GM12878 (cell line): ENCODE data around the gene ANKRD13A. TPM values are rescaled to one million over a fixed set of nuclear protein-coding genes. Genes with fewer than 3 reads are reported as not detected.

ENCODE experiments used
- ATAC-seq: fragments of 200-7000 bp; cut with Tn5 transposase; 3 replicates; pipeline ENCODE4 v1.9.1; 2020; ENCODE audit warnings: mild to moderate bottlenecking, moderate library complexity
- BruUV-seq: library from RNA; stranded (reverse); fragments of 400-500 nt; replicated peaks from 2 replicates; lab custom pipeline; 2021; lab: Mats Ljungman, UMichigan
- CTCF ChIA-PET: fragments of 300-600 bp; sonication (Branson Sonifier 250); formaldehyde crosslinking; extraction: SDS; loops from one replicate; lab custom pipeline; 2021; ENCODE audit warnings: inconsistent platforms; lab: Yijun Ruan, JAX
- POLR2A ChIA-PET: fragments of 350-600 bp; formaldehyde crosslinking; extraction: SDS; loops from one replicate; lab custom pipeline; 2021; ENCODE audit warnings: inconsistent platforms; lab: Charles Lee
- RAD21 ChIA-PET: fragments of 300-600 bp; sonication (Branson Sonifier 250); formaldehyde crosslinking; loops from one replicate; lab custom pipeline; 2023; ENCODE audit warnings: antibody characterized with exemption; ENCODE audit not compliant: unreplicated experiment; lab: Charles Lee
- SMC1A ChIA-PET: fragments of 300-600 bp; sonication (Branson Sonifier 250); formaldehyde crosslinking; loops from one replicate; lab custom pipeline; 2023; ENCODE audit not compliant: unreplicated experiment, uncharacterized antibody; lab: Charles Lee
- DNase-seq: peaks from one replicate; pipeline ENCODE4 v3.0.0-alpha.2; 2011; ENCODE audit warnings: low read depth, low spot score
- FAIRE-seq: peaks from 3 replicates; lab custom pipeline; 2011; peaks lifted over from hg19 to GRCh38; lab: Jason Lieb, UNC
- H2AFZ ChIP-seq: 2 replicates; pipeline ENCODE4 v1.6.0; 2011; ENCODE audit warnings: low read depth, low read length, control low read depth; ENCODE audit not compliant: control insufficient read depth
- H3K27ac ChIP-seq: 2 replicates; pipeline ENCODE4 v1.5.1; 2011; ENCODE audit warnings: control low read depth; ENCODE audit not compliant: control insufficient read depth, insufficient read depth
- H3K27me3 ChIP-seq, 2 experiments: replicated peaks in 1 of 2; 2 replicates each; pipeline versions ENCODE4 v1.6.0 to v1.6.1; 2011; ENCODE audit warnings: low read length in 1 of 2; ENCODE audit not compliant: control insufficient read depth in 2 of 2, insufficient read depth in 2 of 2
- H3K36me3 ChIP-seq, 2 experiments: 2 replicates each; pipeline ENCODE4 v1.5.1; 2011; ENCODE audit warnings: low read length in 1 of 2; ENCODE audit not compliant: control insufficient read depth in 2 of 2, insufficient read depth in 2 of 2
- H3K4me1 ChIP-seq: 2 replicates; pipeline ENCODE4 v1.6.1; 2011; ENCODE audit warnings: mild to moderate bottlenecking, low read length, moderate library complexity, mixed read lengths; ENCODE audit not compliant: control insufficient read depth, insufficient read depth
- H3K4me2 ChIP-seq: 2 replicates; pipeline ENCODE4 v1.6.0; 2011; ENCODE audit warnings: control low read depth; ENCODE audit not compliant: control insufficient read depth, insufficient read depth
- H3K4me3 ChIP-seq: fragments of 200-600 bp; sonication (generic); 2 replicates; pipeline ENCODE4 v1.5.1; 2016
- H3K79me2 ChIP-seq: 2 replicates; pipeline ENCODE4 v1.6.0; 2011; ENCODE audit warnings: low read length; ENCODE audit not compliant: control insufficient read depth, insufficient read depth
- H3K9ac ChIP-seq: 2 replicates; pipeline ENCODE4 v1.8.0; 2011; ENCODE audit warnings: low read length, control low read depth, mixed read lengths; ENCODE audit not compliant: control insufficient read depth, insufficient read depth
- H3K9me3 ChIP-seq: replicated peaks from 3 replicates; pipeline ENCODE4 v1.5.1; 2011; ENCODE audit warnings: mild to moderate bottlenecking, low read length; ENCODE audit not compliant: control insufficient read depth, insufficient read depth
- H4K20me1 ChIP-seq: 2 replicates; pipeline ENCODE4 v1.6.0; 2011; ENCODE audit not compliant: control insufficient read depth, insufficient read depth
- BHLHE40 ChIP-seq, 2 experiments: fragments of 450-650 bp in 1 of 2; IDR thresholded peaks; 2 replicates each; pipeline ENCODE4 v1.6.1; 2011 to 2017; ENCODE audit warnings: low read depth in 2 of 2, borderline replicate concordance in 1 of 2, improper control_type of control experiment in 1 of 2, low read length in 1 of 2, mild to moderate bottlenecking in 1 of 2
- CREB1 ChIP-seq: IDR thresholded peaks from 2 replicates; pipeline ENCODE4 v1.6.1; 2012; ENCODE audit warnings: low read depth, mild to moderate bottlenecking, inconsistent platforms
- ETV6 ChIP-seq, 2 experiments: fragments of 450-650 bp in 1 of 2; IDR thresholded peaks in 1 of 2; conservative IDR thresholded peaks in 1 of 2; 2 replicates each; pipeline ENCODE4 v1.6.1; 2014; ENCODE audit warnings: antibody characterized with exemption in 1 of 2, borderline replicate concordance in 1 of 2, low read depth in 1 of 2, mild to moderate bottlenecking in 1 of 2, moderate library complexity in 1 of 2
- HCFC1 ChIP-seq: fragments of 150-350 bp; IDR thresholded peaks from 2 replicates; pipeline ENCODE4 v1.6.1; 2014; ENCODE audit warnings: low read length
- IRF4 ChIP-seq: IDR thresholded peaks from 2 replicates; pipeline ENCODE4 v1.6.1; 2011; ENCODE audit warnings: low read depth, low read length
- JUNB ChIP-seq: IDR thresholded peaks from 2 replicates; pipeline ENCODE4 v1.6.1; 2016; ENCODE audit warnings: antibody characterized with exemption, mild to moderate bottlenecking
- NFIC ChIP-seq: IDR thresholded peaks from 2 replicates; pipeline ENCODE4 v1.6.1; 2012; ENCODE audit warnings: low read depth, mild to moderate bottlenecking, inconsistent platforms, low read length, moderate library complexity
- POLR2AphosphoS2 ChIP-seq: IDR thresholded peaks from 2 replicates; pipeline ENCODE4 v1.6.1; 2011; ENCODE audit warnings: low read depth, mild to moderate bottlenecking, low read length, improper control_type of control experiment, moderate library complexity
- RELA ChIP-seq: fragments of 450-650 bp; IDR thresholded peaks from 2 replicates; pipeline ENCODE4 v1.8.0; 2014; ENCODE audit warnings: borderline replicate concordance; ENCODE audit not compliant: partially characterized antibody
- RFX5 ChIP-seq: IDR thresholded peaks from 2 replicates; pipeline ENCODE4 v1.6.1; 2011; ENCODE audit warnings: low read depth, low read length, improper control_type of control experiment
- RUNX3 ChIP-seq: IDR thresholded peaks from 2 replicates; pipeline ENCODE4 v1.6.1; 2012; ENCODE audit warnings: low read length, inconsistent platforms
- SUZ12 ChIP-seq: fragments of 200-600 bp; sonication (generic); IDR thresholded peaks from one replicate; pipeline ENCODE4 v1.6.1; 2018; ENCODE audit warnings: antibody characterized with exemption, mild to moderate bottlenecking; ENCODE audit not compliant: unreplicated experiment
- TAF1 ChIP-seq: IDR thresholded peaks from 2 replicates; pipeline ENCODE4 v1.6.1; 2011; ENCODE audit warnings: mild to moderate bottlenecking, low read depth, low read length, borderline replicate concordance
- TCF12 ChIP-seq: IDR thresholded peaks from 2 replicates; pipeline ENCODE4 v1.6.1; 2011; ENCODE audit warnings: low read depth, mild to moderate bottlenecking, low read length
- WGBS: methylation state at CpG from one replicate; pipeline ENCODE4 v1.1.6; 2016; ENCODE audit warnings: low lambda C conversion rate; ENCODE audit not compliant: insufficient replicate concordance, insufficient coverage; ENCODE audit errors: missing lambda C conversion rate; 5-methylcytosine and 5-hydroxymethylcytosine counted together
- in situ Hi-C: fragments of 300-500 bp; cut with MboI; formaldehyde crosslinking; loops from 9 replicates; pipeline ENCODE4 v1.14.3; 2018; ENCODE audit warnings: mixed read lengths
- intact Hi-C: fragments of 100-400 bp; cut with micrococcal nuclease; formaldehyde crosslinking; loops from one replicate; pipeline ENCODE4 v1.14.2; 2022; ENCODE audit not compliant: unreplicated experiment
- polyA plus RNA-seq, 11 experiments: library from polyadenylated mRNA; depleted of rRNA in 4 of 11; unstranded in 6 of 11; stranded (reverse) in 5 of 11; fragments of >200 nt; fragmentation: Nextera tagmentation in 4 of 11; fragmentation: Illumina TruSeq in 1 of 11; extraction: Ambion mirVana in 4 of 11; extraction: Trizol in 1 of 11; gene quantifications; 1 replicate in 1 of 11; 2 replicates in 10 of 11; pipeline versions ENCODE4 v1.2.1 to v1.2.3, GENCODE V29; 2011 to 2016; ENCODE audit warnings: inconsistent platforms in 2 of 11, missing spikeins in 2 of 11, low read depth in 1 of 11
- total RNA-seq, 4 experiments: library from RNA; depleted of rRNA in 3 of 4; stranded (reverse); fragments of >200 nt in 3 of 4; fragmentation: Illumina TruSeq in 1 of 4; extraction: Trizol in 1 of 4; gene quantifications; 2 replicates each; pipeline versions ENCODE4 v1.2.1 to v1.2.3, GENCODE V29; 2013 to 2021
- TF ChIP-seq, protein P1 (sequence below): IDR thresholded peaks from 2 replicates; pipeline ENCODE4 v1.6.1; 2012; ENCODE audit warnings: low read length, inconsistent platforms
- TF ChIP-seq, protein P2 (sequence below): IDR thresholded peaks from 2 replicates; pipeline ENCODE4 v1.6.1; 2011; ENCODE audit warnings: low read depth, mild to moderate bottlenecking, low read length, moderate library complexity, borderline replicate concordance; ENCODE audit errors: extremely low read depth
- TF ChIP-seq, protein P3 (sequence below): fragments of 450-650 bp; IDR thresholded peaks from 2 replicates; pipeline ENCODE4 v1.6.1; 2017; ENCODE audit warnings: low read depth, mild to moderate bottlenecking, moderate library complexity

ANKRD13A gene
- total and polyA plus RNA-seq, 10 of the 15 experiments (the other 5 are each of a cell fraction or from before 2014, with no cell fraction given): 10.2 to 93.4 (median 76.5) TPM

DNA sequence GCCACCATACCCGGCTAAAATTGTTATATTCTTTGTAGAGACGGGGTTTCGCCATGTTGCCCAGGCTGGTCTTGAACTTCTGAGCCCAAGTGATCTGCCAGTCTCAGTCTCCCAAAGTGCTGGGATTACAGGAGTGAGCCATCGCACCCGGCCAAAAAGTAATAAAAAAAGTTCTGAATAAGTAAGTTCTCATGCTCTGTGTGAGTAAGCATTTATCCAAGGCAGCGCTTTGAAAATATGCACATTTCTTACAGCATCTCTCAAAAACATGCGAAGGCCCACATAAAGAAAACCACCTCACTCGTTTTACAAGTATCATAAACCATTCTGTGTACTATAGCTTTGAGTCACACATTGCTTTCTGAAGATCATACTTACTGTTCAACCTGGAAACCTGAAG is 11.6 kb upstream of the ANKRD13A start:
- in situ Hi-C loops: no loop called here
- FAIRE-seq: no peak
- no TSS peak for BruUV-seq
- peak; percentile 70 for ATAC-seq
- no peak overlapping the region for H3K27ac ChIP-seq
- ChIA-PET RAD21 (interaction anchor here (1.0 to 1.4 kb wide), 2 partner anchors 17 to 23 kb away, joined by 3 read pairs; no protein-coding TSS in a partner anchor), SMC1A (interaction anchor here (0.7 to 1.4 kb wide), 4 partner anchors 10 to 54 kb away, joined by 3 read pairs; no protein-coding TSS in a partner anchor), CTCF (interaction anchor here (1.0 kb wide), 1 partner anchor 9 kb away, joined by 3 read pairs; no protein-coding TSS in a partner anchor), POLR2A (interaction anchor here (1.3 kb wide), 1 partner anchor 11 kb away, joined by 3 read pairs; no protein-coding TSS in a partner anchor)
- H4K20me1 ChIP-seq: no peaks in the 10 kb centered on the region; the same call in 1 of the 2 replicates
- H3K4me1 ChIP-seq: peaks cover 7% of the 10 kb centered on the region; the same call in 1 of the 2 replicates
- DNase-seq: no peak
- no peak for TF ChIP-seq TAF1
- no peak for TF ChIP-seq RELA
- TF ChIP-seq, protein P1, sequence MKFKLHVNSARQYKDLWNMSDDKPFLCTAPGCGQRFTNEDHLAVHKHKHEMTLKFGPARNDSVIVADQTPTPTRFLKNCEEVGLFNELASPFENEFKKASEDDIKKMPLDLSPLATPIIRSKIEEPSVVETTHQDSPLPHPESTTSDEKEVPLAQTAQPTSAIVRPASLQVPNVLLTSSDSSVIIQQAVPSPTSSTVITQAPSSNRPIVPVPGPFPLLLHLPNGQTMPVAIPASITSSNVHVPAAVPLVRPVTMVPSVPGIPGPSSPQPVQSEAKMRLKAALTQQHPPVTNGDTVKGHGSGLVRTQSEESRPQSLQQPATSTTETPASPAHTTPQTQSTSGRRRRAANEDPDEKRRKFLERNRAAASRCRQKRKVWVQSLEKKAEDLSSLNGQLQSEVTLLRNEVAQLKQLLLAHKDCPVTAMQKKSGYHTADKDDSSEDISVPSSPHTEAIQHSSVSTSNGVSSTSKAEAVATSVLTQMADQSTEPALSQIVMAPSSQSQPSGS: 0 out of 2 replicates have a peak, but pooled peaks have one; percentile 21
- peak; percentile 57; the same call in 1 of the 2 replicates for TF ChIP-seq RUNX3
- TF ChIP-seq BHLHE40 (IDR thresholded peaks at IDR 0.05; ENCODE audit: borderline replicate concordance in 1 of 2, low read depth in 2 of 2, low read length in 1 of 2): no peak
- 0 out of 2 replicates have a peak, but pooled peaks have one; percentile 44 for TF ChIP-seq NFIC
- TF ChIP-seq IRF4: peak; percentile 58; the same call in 1 of the 2 replicates
- no peak for TF ChIP-seq SUZ12
- no peak for TF ChIP-seq POLR2AphosphoS2
- peak in 1 of 2 experiments; percentile 26; a peak in 1 of 4 replicates for TF ChIP-seq ETV6 (conservative IDR thresholded peaks at IDR 0.05 in 1 of 2, IDR thresholded peaks at IDR 0.05 in 1 of 2; ENCODE audit: borderline replicate concordance in 1 of 2, low read depth in 1 of 2)
- TF ChIP-seq CREB1: no peak
- TF ChIP-seq, protein P2, sequence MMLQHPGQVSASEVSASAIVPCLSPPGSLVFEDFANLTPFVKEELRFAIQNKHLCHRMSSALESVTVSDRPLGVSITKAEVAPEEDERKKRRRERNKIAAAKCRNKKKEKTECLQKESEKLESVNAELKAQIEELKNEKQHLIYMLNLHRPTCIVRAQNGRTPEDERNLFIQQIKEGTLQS: no peak
- TF ChIP-seq, protein P3, sequence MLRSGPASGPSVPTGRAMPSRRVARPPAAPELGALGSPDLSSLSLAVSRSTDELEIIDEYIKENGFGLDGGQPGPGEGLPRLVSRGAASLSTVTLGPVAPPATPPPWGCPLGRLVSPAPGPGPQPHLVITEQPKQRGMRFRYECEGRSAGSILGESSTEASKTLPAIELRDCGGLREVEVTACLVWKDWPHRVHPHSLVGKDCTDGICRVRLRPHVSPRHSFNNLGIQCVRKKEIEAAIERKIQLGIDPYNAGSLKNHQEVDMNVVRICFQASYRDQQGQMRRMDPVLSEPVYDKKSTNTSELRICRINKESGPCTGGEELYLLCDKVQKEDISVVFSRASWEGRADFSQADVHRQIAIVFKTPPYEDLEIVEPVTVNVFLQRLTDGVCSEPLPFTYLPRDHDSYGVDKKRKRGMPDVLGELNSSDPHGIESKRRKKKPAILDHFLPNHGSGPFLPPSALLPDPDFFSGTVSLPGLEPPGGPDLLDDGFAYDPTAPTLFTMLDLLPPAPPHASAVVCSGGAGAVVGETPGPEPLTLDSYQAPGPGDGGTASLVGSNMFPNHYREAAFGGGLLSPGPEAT: no peak
- no peak for TF ChIP-seq HCFC1
- TF ChIP-seq RFX5: no peak
- TF ChIP-seq JUNB: peak; percentile 72
- TF ChIP-seq TCF12: no peak
- H2AFZ ChIP-seq: no peak overlapping the region
- H3K4me2 ChIP-seq: no peak overlapping the region
- no peak overlapping the region for H3K9ac ChIP-seq
- no peaks in the 10 kb centered on the region for H3K27me3 ChIP-seq
- intact Hi-C loops: no loop called here
- H3K36me3 ChIP-seq: peaks cover 13 to 29% of the 10 kb centered on the region in 2 experiments
- H3K79me2 ChIP-seq: peaks cover 8% of the 10 kb centered on the region
- WGBS: 37% methylated on average over 8 of the region's 8 CpGs
- no peak overlapping the region for H3K4me3 ChIP-seq
- no peaks in the 10 kb centered on the region for H3K9me3 ChIP-seq
